ENCODE data around the gene FGF22.
A peak's percentile ranks its signal among the peaks of the same experiment; 100 is the strongest.

Gene FGF22

DNA sequence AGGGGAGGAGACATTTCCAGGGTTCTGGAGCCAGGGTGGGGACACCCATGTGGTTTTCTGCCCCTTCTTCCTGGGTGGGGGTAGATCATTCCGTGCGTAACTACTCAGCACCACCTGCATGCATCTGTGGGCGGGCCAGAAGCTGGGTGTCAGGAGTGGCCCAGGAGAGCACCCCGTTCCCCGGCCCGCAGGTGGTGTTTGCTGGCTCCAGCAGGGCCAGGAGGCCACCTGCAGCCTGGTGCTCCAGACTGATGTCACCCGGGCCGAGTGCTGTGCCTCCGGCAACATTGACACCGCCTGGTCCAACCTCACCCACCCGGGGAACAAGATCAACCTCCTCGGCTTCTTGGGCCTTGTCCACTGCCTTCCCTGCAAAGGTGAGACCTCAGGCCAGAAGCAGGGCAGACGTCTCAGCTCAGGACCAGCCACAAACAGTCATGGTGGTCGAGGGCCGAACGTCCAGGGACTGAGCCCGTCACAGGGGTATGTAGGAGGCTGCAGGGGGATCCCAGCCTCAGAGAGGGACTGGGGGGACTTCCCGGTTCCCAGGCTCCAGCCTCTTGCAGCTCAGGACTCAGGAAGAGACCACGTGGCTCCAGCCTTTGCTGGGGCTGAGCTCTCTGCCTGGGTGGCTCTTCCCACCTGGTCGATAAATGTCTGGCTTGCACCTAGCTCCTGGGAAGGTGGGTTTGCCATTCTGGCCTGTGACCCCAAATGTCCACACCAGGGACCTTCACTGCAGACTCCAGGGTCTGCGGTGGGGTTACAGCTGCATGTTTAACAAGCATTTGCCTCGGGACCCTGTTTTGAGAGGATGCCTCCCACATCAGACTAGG is 38.1 kb downstream of the FGF22 start:
- no peak for DNase-seq (ENCODE audit: low read depth in 3 of 3, low spot score in 1 of 3)

DNA sequence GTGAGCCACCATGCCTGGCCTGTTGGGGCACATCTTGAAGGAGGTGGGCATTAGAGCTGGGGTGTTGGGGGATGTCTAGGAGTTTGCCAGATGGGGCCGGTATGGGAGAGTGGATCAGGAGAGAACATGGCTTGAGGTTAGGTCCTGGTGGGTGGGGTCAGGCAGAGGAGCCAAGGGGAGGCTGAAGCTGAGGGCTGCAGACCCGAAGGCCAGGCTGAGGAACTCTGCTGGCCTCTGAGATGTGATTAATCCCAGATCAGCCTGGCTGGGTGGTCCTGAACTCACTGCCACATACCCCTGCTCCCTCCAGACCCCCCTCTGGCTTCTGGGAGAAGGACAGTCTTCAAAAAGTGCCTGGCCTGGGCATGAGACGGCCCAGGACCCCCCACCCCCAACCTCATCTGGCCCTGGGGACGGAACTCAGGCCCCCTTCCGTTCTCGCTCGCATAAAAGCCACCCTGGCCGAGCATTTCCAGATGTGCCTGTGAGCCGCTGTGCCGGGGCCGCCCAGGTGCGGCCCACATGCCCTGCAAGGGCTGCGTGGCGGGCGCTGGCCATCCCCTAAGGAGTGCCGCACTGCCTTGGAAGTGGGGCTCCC is 39.2 kb downstream of the FGF22 start:
- no peak for DNase-seq (ENCODE audit: low read depth in 3 of 3, low spot score in 1 of 3)

DNA sequence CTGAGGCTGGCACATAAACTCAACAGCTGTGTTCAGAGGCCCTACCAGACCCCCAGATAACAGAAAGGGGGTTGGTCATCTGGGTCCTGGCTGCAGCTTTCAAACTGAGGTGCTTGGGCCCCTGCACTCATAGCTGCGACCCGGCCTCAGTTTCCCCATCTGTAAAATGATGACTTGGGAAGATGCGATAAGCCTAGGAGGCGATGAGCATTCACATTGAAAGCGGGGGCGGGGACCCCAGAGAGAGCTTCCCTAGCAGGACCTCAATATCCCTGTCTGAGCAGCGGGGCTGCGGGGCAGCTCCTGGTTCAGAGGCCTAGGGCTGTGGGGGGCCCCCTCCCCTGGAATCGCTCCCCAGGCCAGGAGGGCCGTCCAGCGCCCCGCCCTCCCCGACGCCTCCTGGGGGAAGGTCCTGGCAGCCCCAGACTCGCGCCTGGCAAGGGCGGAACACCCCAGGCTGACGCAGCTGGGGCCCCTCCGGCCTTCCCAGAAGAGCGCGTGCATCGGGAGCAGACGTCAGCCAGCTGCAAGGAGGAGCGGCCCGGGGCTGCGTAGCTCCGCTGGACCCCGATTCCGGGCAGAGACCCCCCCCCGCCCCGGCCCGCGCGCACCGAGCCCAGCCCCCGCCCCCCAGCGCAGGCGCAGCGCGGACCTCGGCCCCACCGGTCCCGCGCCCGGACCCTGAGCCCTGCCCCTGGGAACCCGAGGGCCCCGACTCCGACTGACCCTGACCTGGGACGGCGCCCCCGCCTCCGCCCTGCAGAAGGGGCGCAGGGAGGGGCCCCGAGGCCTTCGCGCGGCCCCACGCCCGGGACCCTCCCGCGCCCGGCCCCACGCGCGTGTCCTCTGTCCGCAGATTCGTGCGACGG is 40.0 kb downstream of the FGF22 start:
- no peak for DNase-seq (ENCODE audit: low read depth in 3 of 3, low spot score in 1 of 3)

DNA sequence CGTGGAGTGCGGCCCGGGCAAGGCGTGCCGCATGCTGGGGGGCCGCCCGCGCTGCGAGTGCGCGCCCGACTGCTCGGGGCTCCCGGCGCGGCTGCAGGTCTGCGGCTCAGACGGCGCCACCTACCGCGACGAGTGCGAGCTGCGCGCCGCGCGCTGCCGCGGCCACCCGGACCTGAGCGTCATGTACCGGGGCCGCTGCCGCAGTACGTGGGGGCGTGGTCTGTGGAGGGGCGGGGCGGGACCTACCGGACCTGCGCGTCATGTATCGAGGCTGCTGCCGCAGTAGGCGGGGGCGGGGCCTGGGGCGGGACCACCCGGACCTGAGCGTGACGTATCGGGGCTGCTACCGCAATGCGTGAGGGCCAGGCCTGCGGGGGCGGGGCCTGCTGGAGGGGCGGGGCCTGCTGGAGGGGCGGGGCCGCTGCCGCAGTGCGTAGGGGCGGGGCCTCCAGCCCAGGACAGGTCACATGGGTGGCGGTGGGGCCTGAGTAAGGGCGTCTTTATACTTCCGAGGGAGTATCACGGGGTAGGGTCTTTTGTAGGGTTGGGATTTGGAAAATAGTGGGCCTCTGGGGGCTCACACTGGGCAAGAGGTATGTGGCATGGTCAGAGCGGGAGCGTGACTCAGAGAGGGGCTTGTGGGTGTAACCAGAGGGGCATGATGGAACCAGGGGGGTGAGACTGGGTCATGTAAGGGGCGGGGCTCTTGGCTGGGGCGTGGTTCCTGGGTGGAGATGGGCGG is 40.8 kb downstream of the FGF22 start:
- DNase-seq (ENCODE audit: low read depth in 3 of 3, low spot score in 1 of 3), result peak; percentile 99 to 100 (median 100)

DNA sequence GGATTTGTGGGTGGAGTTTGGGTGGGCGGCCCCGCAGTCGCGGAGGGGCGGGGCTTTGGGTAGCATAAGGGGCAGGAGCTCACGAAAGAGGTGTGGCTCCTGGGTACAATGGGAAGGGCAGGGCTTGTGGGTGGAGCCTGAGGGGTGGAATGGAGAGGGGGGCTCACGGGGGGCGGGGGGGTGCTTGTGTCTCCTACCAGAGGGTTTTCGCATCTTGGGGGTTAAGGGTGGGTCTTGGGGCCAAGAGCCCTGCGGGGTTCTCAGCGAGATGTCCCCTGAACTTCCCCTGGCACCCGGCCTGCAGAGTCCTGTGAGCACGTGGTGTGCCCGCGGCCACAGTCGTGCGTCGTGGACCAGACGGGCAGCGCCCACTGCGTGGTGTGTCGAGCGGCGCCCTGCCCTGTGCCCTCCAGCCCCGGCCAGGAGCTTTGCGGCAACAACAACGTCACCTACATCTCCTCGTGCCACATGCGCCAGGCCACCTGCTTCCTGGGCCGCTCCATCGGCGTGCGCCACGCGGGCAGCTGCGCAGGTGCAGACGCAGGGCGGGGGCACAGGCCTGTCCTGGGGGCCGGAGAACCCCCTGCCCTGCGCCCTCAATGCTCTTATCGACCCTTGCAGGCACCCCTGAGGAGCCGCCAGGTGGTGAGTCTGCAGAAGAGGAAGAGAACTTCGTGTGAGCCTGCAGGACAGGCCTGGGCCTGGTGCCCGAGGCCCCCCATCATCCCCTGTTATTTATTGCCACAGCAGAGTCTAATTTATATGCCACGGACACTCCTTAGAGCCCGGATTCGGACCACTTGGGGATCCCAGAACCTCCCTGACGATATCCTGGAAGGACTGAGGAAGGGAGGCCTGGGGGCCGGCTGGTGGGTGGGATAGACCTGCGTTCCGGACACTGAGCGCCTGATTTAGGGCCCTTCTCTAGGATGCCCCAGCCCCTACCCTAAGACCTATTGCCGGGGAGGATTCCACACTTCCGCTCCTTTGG is 41.6 kb downstream of the FGF22 start:
- DNase-seq (ENCODE audit: low read depth in 3 of 3, low spot score in 1 of 3), result peak in 1 of 3 donors; percentile 92

DNA sequence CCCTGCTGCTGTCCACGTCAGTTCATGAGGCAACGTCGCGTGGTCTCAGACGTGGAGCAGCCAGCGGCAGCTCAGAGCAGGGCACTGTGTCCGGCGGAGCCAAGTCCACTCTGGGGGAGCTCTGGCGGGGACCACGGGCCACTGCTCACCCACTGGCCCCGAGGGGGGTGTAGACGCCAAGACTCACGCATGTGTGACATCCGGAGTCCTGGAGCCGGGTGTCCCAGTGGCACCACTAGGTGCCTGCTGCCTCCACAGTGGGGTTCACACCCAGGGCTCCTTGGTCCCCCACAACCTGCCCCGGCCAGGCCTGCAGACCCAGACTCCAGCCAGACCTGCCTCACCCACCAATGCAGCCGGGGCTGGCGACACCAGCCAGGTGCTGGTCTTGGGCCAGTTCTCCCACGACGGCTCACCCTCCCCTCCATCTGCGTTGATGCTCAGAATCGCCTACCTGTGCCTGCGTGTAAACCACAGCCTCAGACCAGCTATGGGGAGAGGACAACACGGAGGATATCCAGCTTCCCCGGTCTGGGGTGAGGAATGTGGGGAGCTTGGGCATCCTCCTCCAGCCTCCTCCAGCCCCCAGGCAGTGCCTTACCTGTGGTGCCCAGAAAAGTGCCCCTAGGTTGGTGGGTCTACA is 43.1 kb downstream of the FGF22 start:
- DNase-seq (ENCODE audit: low read depth in 3 of 3, low spot score in 1 of 3), result no peak

DNA sequence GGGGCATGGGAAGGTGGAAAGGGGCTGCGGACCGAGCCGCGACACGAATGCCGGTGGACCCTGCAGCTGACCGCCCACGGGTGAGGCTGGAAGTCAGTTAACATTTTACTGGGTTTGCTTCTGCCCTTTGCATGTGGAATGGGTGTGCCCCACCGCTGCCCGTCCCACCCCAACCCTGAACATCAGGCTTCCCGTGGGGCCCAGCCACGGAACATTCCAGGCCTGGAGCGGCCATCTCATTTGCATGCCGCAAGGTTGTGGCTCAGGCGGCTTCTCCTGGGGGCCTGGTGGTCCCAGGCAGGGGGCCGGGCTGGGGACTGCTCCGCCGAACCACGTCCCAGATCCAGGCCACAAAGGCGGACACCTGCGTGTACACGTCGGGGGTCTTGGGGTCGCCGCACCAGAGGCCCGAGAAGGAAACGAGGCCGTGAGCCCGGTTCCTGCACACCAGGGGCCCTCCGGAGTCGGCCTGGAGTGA is 45.8 kb downstream of the FGF22 start:
- no peak for DNase-seq (ENCODE audit: low read depth in 3 of 3, low spot score in 1 of 3)

DNA sequence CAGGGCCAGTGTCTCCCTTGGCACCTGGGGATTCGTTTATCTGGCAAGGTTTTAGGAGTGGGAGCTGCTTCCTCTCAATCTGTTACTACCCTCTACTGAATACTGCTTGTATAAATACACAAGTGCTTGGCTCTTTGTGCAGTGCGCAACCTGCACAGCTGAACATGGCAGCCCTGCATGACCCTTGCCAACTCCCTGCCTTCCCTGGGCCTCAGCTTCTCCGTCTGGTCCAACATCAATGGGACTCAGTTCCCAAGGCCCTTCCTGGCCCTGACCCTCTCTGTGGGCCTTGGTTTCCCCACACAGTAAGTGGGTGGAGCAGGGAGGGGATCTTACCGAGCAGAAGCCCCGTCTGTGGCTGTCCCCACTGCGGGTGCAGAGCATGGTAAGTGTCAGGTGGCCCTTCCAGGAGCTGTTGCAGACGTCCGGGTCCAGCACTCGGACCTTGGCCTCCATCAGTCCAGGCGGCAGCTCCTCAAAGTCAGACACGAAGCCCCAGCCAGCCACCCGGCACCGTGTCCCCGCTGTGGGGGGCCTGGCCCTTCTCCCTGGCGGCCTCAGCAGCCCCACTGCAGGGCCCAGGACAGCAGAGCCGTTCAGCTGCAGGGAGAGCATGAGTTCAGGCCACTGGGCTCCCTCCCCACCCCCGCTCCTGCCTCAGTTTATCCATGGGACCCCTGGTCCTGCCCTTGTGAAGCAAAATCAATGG is 47.1 kb downstream of the FGF22 start:
- no peak for DNase-seq (ENCODE audit: low read depth in 3 of 3, low spot score in 1 of 3)

DNA sequence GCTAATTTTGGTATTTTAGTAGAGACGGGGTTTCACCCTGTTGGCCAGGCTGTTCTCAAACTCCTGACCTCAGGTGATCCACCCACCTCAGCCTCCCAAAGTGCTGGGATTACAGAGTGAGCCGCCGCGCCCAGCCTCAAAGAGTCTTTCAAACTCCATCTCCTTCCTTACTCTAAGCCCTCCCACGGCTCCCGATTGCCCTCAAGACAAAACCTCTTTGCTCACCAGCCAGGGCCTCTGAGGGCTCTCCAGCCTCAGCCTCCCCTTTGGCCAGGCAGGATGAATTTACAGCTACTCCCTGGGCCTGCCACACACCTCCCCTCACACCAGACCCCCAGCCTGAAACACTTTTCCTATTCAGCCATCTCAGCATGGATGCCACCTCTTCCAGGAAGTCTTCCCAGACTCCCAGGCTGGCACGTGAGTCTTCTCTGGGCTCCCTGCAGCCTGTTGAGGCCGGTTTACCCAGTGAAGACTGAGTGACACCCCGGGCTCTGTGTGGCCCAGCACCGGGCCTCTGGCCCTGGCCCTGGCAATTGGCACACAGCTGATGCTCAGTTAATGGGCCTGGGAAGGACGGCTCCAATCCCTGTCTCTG is 48.0 kb downstream of the FGF22 start:
- no peak for DNase-seq (ENCODE audit: low read depth in 3 of 3, low spot score in 1 of 3)

DNA sequence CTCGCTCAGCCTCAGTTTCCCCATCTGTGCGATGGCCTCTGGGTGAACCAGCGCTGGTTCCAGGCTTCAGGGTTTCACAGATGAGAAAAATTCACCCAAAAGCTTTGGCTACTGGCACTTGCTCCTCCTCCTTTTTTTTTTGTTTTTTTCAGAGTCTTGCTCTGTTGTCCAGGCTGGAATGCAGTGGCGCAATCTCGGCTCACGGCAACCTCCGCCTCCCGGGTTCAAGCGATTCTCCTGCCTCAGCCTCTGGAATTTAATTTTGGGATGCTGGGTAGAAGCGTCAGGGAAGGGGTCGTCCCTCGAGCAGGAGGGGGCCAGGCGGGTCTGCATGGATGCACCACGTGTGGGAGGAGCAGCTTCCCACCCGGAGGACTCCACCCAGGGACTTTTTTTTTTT is 48.5 kb downstream of the FGF22 start:
- no peak for DNase-seq (ENCODE audit: low read depth in 3 of 3, low spot score in 1 of 3)

DNA sequence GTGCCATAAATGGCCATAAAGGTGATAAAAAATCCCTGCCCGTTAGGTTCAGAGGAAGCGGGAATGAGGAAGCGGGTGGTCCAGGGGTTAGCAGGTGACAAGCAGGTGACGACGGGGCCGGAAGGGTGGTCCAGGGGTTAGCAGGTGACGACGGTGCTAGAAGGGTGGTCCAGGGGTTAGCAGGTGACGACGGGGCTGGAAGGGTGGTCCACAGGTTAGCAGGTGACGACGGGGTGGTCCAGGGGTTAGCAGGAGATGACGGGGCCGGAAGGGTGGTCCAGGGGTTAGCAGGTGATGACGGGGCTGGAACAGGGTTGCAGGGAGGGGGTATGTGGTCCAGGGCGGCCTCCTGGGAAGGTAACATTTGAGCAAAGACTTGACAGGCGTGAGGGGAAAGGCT is 49.3 kb downstream of the FGF22 start:
- DNase-seq (ENCODE audit: low read depth in 3 of 3, low spot score in 1 of 3), result no peak

DNA sequence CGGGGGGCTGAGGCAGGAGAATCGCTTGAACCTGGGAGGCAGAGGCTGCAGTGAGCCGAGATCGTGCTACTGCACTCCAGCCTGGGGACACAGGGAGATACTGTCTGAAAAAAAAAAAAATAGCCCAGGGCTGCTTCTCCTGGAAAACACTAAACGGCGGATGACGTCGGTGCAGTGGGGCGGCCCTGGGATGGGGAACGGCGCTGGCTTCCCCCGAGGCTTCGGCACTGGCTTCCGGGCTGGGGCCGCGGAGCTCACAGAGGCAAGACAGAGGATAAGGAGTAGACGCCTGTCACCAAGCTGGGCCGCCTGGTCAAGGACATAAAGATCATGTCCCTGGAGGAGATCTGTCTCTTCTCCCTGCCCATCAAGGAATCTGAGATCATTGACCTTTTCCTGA is 50.5 kb downstream of the FGF22 start:
- DNase-seq (ENCODE audit: low read depth in 3 of 3, low spot score in 1 of 3), result no peak
